Measurements from ENCODE around the gene NLRC3. TPM values are rescaled to one million over a fixed set of nuclear protein-coding genes. Genes with fewer than 3 reads are reported as not detected.

The NLRC3 gene
- total RNA-seq, 1 experiment from 2014 or later = 0.15 TPM

DNA sequence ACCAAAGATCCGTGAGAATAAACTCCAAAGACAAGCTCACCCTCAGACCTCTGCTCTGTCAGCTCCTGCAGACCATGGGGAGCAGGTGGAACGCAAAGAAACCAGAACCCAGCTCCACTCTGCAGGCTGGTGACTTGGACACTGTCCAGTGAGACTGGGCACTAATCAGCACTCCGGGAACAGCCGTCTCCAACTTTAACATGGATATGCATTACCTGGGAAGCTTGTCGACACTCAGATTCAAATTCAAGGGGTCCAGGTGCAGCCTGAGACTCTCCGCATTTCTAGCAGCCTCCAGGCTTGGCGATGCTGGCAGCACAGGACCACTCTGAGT, 25.1 kb upstream of the NLRC3 start:
- CTCF ChIA-PET = no interaction called here
- POLR2A ChIA-PET = no interaction called here

More for the DNA sequence above, 25.1 kb upstream of the NLRC3 start:
- Histone ChIP-seq H3K79me2 (ENCODE audit: insufficient read depth, low read length) (no peaks in the 10 kb centered on the region), H3K4me3 (replicated peaks in 1 of 2; ENCODE audit: low read depth in 1 of 2, low read length in 2 of 2) (no peak overlapping the region), H3K27ac (ENCODE audit: low read depth, low read length) (no peak overlapping the region), H3K36me3 (ENCODE audit: control insufficient read depth in 1 of 2, insufficient read depth in 2 of 2, low read length in 2 of 2) (peaks cover 0 to 32% of the 10 kb centered on the region in 2 experiments; a peak in 1 of 4 replicates), H3K4me1 (ENCODE audit: control insufficient read depth in 1 of 2, insufficient read depth in 2 of 2, low read length in 2 of 2) (no peaks in the 10 kb centered on the region), H3K9me2 (ENCODE audit: insufficient read depth) (no peaks in the 10 kb centered on the region), H2AFZ (ENCODE audit: low read depth, low read length, poor library complexity, severe bottlenecking) (no peak overlapping the region), H4K20me1 (ENCODE audit: insufficient read depth) (no peaks in the 10 kb centered on the region), H3K9me3 (ENCODE audit: control insufficient read depth in 1 of 2, insufficient read depth in 1 of 2, low read depth in 1 of 2, low read length in 2 of 2) (peaks cover 0 to 7% of the 10 kb centered on the region in 2 experiments; a peak in 1 of 4 replicates), H3K4me2 (ENCODE audit: low read length) (no peak overlapping the region), H3K9ac (ENCODE audit: low read length) (no peak overlapping the region), H3K27me3 (ENCODE audit: insufficient read depth, low read length) (no peaks in the 10 kb centered on the region)
- intact Hi-C loops (cut with micrococcal nuclease) = no loop called here
- RAD21 ChIA-PET (ENCODE audit: low non-redundant PET in 1 of 2, low total read pairs in 2 of 2, uncharacterized antibody in 2 of 2, unreplicated experiment in 2 of 2) = no interaction called here
- BruUV-seq (replicated peaks) = no TSS peak
- no peak for DNase-seq (ENCODE audit: low read depth, low spot score)
- no peak for TF ChIP-seq SP1 (IDR thresholded peaks at IDR 0.05; ENCODE audit: low read depth)
- no peak for TF ChIP-seq CBX3 (IDR thresholded peaks at IDR 0.05; ENCODE audit: low read depth)
- no peak for TF ChIP-seq FOSL1 (IDR thresholded peaks at IDR 0.05; ENCODE audit: low read depth)
- no peak for TF ChIP-seq POLR2AphosphoS5 (IDR thresholded peaks at IDR 0.05; ENCODE audit: low read depth, low read length)
- TF ChIP-seq, protein P1, sequence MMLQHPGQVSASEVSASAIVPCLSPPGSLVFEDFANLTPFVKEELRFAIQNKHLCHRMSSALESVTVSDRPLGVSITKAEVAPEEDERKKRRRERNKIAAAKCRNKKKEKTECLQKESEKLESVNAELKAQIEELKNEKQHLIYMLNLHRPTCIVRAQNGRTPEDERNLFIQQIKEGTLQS (IDR thresholded peaks at IDR 0.05) = no peak
- TF ChIP-seq CEBPB (IDR thresholded peaks at IDR 0.05; ENCODE audit: low read depth) = no peak
- no peak for TF ChIP-seq POLR2A (IDR thresholded peaks at IDR 0.05; ENCODE audit: borderline replicate concordance, extremely low read depth, insufficient read depth, insufficient read length)
- TF ChIP-seq, protein P2, sequence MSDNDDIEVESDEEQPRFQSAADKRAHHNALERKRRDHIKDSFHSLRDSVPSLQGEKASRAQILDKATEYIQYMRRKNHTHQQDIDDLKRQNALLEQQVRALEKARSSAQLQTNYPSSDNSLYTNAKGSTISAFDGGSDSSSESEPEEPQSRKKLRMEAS (IDR thresholded peaks at IDR 0.05) = no peak
- TF ChIP-seq, protein P3, sequence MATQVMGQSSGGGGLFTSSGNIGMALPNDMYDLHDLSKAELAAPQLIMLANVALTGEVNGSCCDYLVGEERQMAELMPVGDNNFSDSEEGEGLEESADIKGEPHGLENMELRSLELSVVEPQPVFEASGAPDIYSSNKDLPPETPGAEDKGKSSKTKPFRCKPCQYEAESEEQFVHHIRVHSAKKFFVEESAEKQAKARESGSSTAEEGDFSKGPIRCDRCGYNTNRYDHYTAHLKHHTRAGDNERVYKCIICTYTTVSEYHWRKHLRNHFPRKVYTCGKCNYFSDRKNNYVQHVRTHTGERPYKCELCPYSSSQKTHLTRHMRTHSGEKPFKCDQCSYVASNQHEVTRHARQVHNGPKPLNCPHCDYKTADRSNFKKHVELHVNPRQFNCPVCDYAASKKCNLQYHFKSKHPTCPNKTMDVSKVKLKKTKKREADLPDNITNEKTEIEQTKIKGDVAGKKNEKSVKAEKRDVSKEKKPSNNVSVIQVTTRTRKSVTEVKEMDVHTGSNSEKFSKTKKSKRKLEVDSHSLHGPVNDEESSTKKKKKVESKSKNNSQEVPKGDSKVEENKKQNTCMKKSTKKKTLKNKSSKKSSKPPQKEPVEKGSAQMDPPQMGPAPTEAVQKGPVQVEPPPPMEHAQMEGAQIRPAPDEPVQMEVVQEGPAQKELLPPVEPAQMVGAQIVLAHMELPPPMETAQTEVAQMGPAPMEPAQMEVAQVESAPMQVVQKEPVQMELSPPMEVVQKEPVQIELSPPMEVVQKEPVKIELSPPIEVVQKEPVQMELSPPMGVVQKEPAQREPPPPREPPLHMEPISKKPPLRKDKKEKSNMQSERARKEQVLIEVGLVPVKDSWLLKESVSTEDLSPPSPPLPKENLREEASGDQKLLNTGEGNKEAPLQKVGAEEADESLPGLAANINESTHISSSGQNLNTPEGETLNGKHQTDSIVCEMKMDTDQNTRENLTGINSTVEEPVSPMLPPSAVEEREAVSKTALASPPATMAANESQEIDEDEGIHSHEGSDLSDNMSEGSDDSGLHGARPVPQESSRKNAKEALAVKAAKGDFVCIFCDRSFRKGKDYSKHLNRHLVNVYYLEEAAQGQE (IDR thresholded peaks at IDR 0.05; ENCODE audit: low read depth) = no peak
- no peak for TF ChIP-seq ZNF274 (IDR thresholded peaks at IDR 0.05; ENCODE audit: low read depth, low read length)
- TF ChIP-seq EZH2 (IDR thresholded peaks at IDR 0.05) = no peak
- no peak for TF ChIP-seq SRF (IDR thresholded peaks at IDR 0.05; ENCODE audit: low read depth)
- TF ChIP-seq EGR1 (IDR thresholded peaks at IDR 0.05; ENCODE audit: low read depth) = no peak
- no peak for TF ChIP-seq JUND (IDR thresholded peaks at IDR 0.05)
- no peak for ATAC-seq
